IPS-18a (cell line): Measurements from ENCODE around the gene MORN2.

ENCODE experiments used
- H3K27ac ChIP-seq: one replicate; pipeline ENCODE4 v1.5.1; 2013; ENCODE audit warnings: low read length
- H3K27me3 ChIP-seq: one replicate; pipeline ENCODE4 v1.6.1; 2013; ENCODE audit warnings: mild to moderate bottlenecking, low read length; ENCODE audit not compliant: control insufficient read depth, insufficient read depth
- H3K36me3 ChIP-seq: one replicate; pipeline ENCODE4 v1.6.1; 2013; ENCODE audit warnings: low read depth, low read length; ENCODE audit not compliant: control insufficient read depth
- H3K4me1 ChIP-seq: one replicate; pipeline ENCODE4 v1.6.1; 2013; ENCODE audit warnings: low read depth, low read length; ENCODE audit not compliant: control insufficient read depth
- H3K4me3 ChIP-seq: one replicate; pipeline ENCODE4 v1.5.1; 2013; ENCODE audit warnings: low read length
- H3K9ac ChIP-seq: one replicate; pipeline ENCODE4 v1.6.1; 2013; ENCODE audit warnings: mild to moderate bottlenecking, low read length, moderate library complexity
- H3K9me3 ChIP-seq: one replicate; pipeline ENCODE4 v1.6.1; 2013; ENCODE audit warnings: low read depth, low read length; ENCODE audit not compliant: control insufficient read depth

The MORN2 gene

DNA sequence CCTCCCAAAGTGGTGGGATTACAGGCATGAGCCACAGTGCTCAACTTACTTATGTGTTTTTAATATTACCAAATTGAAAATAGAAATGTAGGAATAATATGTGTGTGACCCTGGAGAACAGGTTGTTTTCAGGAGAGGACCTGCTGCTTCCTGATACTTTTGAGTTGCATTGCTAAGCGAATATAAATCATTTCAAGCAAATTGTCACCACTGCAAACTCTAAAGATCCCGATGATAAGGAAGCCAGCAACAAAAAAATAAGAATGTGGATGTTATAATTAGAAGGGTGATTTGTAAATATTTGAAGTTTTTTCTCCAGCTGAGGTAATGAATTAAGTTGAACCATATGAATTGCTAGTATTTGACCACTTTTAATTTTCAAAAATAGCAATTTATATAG lies 54.8 kb downstream of the MORN2 start:
- Histone ChIP-seq H3K9ac (no peak overlapping the region), H3K4me3 (no peak overlapping the region), H3K9me3 (no peaks in the 10 kb centered on the region), H3K27me3 (no peaks in the 10 kb centered on the region), H3K27ac (no peak overlapping the region), H3K36me3 (no peaks in the 10 kb centered on the region), H3K4me1 (no peaks in the 10 kb centered on the region)
